Measurements from ENCODE around the gene TTC33.
"Not testable (repeated sequence)": the region's sequence is repeated elsewhere in the genome, so short reads cannot be mapped to it uniquely, and the experiment has no call there.

TTC33 gene

GRCh38 chr5:40755407-40756365 lies at the start of gene TTC33:
TTC33 (minus strand) TSS chr5:40755961; CDS start chr5:40747018, 8,943 bp downstream.
- peak; percentile 95 for DNase-seq

- no peak for DNase-seq
Observed at GRCh38 chr5:40801771-40802562, 46.2 kb upstream of the TTC33 start.

GRCh38 chr5:40799258-40799657 lies 43.5 kb upstream of the TTC33 start:
- peak; percentile 11 for DNase-seq

GRCh38 chr5:40798801-40799210 lies 43.0 kb upstream of the TTC33 start:
- DNase-seq, result no peak

- peak; percentile 95 for DNase-seq
Observed at GRCh38 chr5:40798012-40798800, 42.4 kb upstream of the TTC33 start, which contains the start of gene PRKAA1. PRKAA1 (minus strand) TSS chr5:40798374; CDS start chr5:40798189, 185 bp downstream.

- peak; percentile 93 for DNase-seq
Observed at GRCh38 chr5:40797273-40798011, 41.7 kb upstream of the TTC33 start.

- DNase-seq, result no peak
Observed at GRCh38 chr5:40796487-40796889, 40.7 kb upstream of the TTC33 start.

GRCh38 chr5:40794877-40795276 lies 39.1 kb upstream of the TTC33 start:
- DNase-seq, result not testable (repeated sequence)

- not testable (repeated sequence) for DNase-seq
Observed at GRCh38 chr5:40794340-40794739, 38.6 kb upstream of the TTC33 start.

- DNase-seq, result not testable (repeated sequence)
Observed at GRCh38 chr5:40792691-40793090, 36.9 kb upstream of the TTC33 start.

GRCh38 chr5:40791715-40792139 lies 36.0 kb upstream of the TTC33 start:
- no peak for DNase-seq

- DNase-seq, result no peak
Observed at GRCh38 chr5:40790947-40791593, 35.3 kb upstream of the TTC33 start.

- DNase-seq, result not testable (repeated sequence)
Observed at GRCh38 chr5:40788941-40789340, 33.2 kb upstream of the TTC33 start.

GRCh38 chr5:40787986-40788385 lies 32.2 kb upstream of the TTC33 start:
- no peak for DNase-seq

GRCh38 chr5:40786664-40787063 lies 30.9 kb upstream of the TTC33 start:
- DNase-seq, result not testable (repeated sequence)

- DNase-seq, result no peak
Observed at GRCh38 chr5:40784916-40785315, 29.2 kb upstream of the TTC33 start.

- DNase-seq, result no peak
Observed at GRCh38 chr5:40784027-40784653, 28.4 kb upstream of the TTC33 start.

GRCh38 chr5:40781843-40782409 lies 26.2 kb upstream of the TTC33 start:
- DNase-seq, result no peak

- no peak for DNase-seq
Observed at GRCh38 chr5:40780858-40781257, 25.1 kb upstream of the TTC33 start.

- no peak for DNase-seq
Observed at GRCh38 chr5:40780199-40780598, 24.4 kb upstream of the TTC33 start.
